GM13977 (cell line): ENCODE results near the gene ADTRP.

ENCODE experiments used
- DNase-seq: peaks from one replicate; pipeline ENCODE4 v3.0.0; 2012; ENCODE audit warnings: low spot score
- in situ Hi-C: fragments of 300-500 bp; cut with MboI; formaldehyde crosslinking; loops from one replicate; pipeline ENCODE4 v1.12.0; 2022; ENCODE audit warnings: low sequenced_read_pairs, low pct_unique_long_range_greater_than_20kb, mixed read lengths, inconsistent platforms; ENCODE audit not compliant: unreplicated experiment
- TF ChIP-seq, protein P1 (sequence below): IDR thresholded peaks from 2 replicates; pipeline ENCODE4 v1.5.1; 2012; ENCODE audit warnings: mild to moderate bottlenecking, control low read depth; ENCODE audit not compliant: insufficient read depth; ENCODE audit errors: extremely low read depth, missing control alignments

ADTRP gene

DNA sequence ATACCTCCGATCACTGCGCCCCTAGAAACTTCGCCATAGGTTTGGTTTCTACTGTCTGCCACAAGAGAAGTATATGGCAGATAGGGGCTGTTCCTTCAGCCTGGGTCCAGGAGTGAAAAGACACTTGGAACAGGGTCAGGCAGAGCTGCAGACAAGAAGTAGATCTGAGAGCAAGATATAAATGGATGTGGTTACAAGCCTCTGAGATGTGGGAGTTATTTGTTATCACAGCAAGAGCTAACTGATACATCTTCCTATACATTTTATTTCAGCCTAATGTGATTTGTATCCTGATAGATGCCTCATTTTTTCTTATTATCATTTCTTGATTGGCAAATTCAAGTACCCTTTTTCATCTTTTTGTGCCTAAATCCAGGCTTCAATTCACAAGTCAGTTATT lies 40.9 kb upstream of the ADTRP start:
- in situ Hi-C loops = no loop called here
- TF ChIP-seq, protein P1, sequence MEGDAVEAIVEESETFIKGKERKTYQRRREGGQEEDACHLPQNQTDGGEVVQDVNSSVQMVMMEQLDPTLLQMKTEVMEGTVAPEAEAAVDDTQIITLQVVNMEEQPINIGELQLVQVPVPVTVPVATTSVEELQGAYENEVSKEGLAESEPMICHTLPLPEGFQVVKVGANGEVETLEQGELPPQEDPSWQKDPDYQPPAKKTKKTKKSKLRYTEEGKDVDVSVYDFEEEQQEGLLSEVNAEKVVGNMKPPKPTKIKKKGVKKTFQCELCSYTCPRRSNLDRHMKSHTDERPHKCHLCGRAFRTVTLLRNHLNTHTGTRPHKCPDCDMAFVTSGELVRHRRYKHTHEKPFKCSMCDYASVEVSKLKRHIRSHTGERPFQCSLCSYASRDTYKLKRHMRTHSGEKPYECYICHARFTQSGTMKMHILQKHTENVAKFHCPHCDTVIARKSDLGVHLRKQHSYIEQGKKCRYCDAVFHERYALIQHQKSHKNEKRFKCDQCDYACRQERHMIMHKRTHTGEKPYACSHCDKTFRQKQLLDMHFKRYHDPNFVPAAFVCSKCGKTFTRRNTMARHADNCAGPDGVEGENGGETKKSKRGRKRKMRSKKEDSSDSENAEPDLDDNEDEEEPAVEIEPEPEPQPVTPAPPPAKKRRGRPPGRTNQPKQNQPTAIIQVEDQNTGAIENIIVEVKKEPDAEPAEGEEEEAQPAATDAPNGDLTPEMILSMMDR = no peak
- no peak for DNase-seq

DNA sequence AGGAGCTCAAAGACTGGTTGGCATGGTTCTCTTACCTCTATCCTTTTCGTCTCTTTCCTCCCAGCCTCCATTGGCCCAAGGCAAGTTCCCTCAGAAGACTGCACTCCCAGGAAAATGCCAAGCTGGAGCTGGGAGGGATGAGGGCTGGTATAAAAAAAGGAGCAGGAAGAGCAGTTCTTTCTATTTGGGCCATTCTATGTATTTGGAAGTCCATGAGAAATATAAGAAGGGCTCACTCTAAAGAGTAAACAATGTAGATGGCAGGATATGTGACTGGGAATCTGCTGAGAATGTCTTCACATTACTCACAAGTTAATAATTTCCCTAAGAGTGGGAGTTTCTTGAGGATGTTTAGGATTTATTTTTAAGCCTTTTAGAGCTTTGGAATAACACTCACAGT lies 36.6 kb upstream of the ADTRP start:
- TF ChIP-seq, protein P1 = no peak
- in situ Hi-C loops = no loop called here
- DNase-seq = no peak

DNA sequence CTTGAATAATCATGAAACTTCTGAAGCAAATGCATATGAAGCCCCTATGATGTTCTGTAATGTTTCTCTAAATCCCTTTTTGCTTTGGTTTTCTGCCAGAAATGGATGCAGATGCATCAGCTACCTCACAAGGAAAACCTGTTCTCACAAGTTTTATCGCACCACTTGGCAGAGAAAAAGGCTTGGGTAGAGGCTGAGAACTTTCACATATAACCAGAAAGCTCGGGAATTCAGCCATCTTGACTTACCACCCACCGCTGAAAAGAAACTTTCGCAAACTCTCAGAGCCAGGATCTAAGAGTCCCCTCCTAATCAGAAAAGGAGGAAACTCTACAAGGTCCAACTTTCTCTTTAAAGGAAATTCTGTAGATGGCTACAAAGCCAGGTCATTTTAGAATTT lies 36.2 kb upstream of the ADTRP start:
- DNase-seq = no peak
- TF ChIP-seq, protein P1 = no peak
- in situ Hi-C loops = no loop called here

DNA sequence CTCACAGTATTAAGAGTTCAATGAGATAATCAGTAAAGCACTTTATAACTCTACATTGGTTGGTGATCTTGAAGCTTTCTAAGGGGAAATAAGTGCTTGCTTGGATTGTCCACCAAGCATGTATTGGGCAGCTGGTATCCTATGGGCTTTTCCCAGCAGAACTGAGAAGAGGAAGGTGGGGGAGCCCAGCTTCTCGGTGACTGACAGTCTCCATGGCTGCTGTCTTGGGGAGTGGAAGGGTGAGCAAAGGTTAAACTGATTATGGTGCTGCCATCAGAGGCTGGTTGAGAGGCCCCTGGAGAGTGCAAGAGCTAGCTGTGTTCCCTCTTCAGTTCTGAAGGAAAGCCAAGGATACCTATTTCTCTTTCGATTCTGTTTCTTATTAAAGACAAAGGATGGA lies 35.5 kb upstream of the ADTRP start:
- in situ Hi-C loops = no loop called here
- no peak for DNase-seq
- TF ChIP-seq, protein P1 = no peak

DNA sequence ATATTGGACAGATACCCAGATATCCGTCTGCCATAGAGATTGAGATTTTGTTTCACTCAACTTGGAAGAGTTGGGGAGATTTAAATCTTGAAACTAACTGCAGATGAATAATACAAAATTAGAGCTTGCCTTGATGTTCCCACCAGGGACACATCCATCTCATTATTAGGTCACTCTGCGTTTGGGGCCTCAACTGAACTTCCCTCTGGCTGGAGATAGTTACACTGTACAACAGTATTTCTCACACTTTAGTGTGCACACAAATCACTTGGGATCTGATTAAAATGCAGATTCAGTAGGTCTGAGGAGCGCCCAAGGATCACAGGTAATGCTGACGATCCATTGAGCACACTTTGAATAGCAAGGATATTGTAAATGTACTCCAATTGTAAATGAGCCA lies 35.0 kb upstream of the ADTRP start:
- TF ChIP-seq, protein P1 = no peak

DNA sequence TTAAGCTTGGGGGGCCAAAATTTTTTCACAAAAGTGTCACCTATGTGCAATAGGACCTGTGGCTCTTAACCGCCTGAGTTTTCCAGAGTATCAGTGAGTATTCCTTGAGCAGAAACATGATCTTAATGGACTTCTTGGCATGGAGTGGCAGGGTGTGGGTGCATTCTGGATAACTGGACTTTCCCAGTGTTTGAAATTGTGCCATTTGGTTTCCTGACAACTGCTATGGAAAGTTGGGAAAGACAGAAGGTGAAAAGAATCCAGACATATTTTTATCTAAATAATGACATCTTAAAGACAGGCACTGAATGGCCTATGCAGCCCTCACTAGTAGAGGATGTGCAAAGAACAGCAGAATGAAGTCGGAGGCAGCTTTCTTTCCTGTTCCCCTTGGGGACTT lies 34.3 kb upstream of the ADTRP start:
- TF ChIP-seq, protein P1 = no peak
- in situ Hi-C loops = no loop called here
- no peak for DNase-seq

More for the DNA sequence above, 35.0 kb upstream of the ADTRP start:
- DNase-seq = no peak
- in situ Hi-C loops = no loop called here

DNA sequence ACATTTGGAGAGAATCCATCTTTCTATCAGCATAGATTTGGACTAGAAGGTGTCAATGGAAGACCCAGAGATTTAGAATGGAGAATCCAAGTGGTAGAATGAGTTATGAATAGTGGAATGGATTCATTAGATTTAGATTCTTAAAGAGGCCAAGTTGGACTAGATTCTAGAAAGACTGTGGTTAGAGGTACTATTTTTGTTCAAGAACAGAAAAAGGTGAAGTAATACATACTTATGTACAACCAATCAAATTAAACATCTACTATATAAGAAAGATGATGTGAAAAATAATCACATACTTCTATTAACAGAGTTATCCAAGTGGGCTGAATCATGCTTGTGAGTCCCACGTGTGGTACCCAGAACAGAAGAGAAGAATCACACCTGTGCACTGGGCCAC lies 33.8 kb upstream of the ADTRP start:
- TF ChIP-seq, protein P1 = no peak
- in situ Hi-C loops = no loop called here
- DNase-seq = peak; percentile 21
